ENCODE measurements around the gene ZNF48.

DNA sequence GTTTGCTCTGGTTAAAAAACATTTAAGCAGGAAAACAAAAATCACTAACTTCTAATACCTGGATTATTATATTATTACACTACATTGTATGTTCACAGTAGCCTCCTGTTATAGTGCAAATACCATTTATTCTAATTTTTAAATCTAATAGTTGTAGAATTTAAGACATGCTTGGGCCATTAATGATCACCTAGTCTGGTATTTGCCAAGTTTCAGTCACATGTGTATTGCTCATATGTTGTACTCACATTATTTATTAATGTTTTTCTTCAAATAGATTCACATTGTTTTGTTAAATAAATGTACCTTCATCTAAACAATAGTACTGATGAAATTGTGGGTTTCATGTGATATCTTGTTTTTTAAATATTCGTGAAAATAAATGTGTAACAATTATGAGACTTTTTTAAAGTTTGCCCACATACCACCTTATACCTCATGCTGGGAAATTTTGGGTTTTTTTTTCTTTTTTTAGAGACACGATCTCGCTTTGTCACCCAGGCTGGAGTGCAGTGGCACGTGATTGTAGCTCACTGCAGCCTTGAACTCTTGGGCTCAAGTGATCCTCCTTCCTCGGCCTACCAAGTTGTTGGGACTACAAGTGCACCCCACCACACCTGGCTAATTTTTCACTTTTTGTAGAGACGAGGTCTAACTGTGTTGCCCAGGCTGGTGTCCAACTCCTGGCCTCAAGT, 18.0 kb downstream of the ZNF48 start:
- TF ChIP-seq, protein P1, sequence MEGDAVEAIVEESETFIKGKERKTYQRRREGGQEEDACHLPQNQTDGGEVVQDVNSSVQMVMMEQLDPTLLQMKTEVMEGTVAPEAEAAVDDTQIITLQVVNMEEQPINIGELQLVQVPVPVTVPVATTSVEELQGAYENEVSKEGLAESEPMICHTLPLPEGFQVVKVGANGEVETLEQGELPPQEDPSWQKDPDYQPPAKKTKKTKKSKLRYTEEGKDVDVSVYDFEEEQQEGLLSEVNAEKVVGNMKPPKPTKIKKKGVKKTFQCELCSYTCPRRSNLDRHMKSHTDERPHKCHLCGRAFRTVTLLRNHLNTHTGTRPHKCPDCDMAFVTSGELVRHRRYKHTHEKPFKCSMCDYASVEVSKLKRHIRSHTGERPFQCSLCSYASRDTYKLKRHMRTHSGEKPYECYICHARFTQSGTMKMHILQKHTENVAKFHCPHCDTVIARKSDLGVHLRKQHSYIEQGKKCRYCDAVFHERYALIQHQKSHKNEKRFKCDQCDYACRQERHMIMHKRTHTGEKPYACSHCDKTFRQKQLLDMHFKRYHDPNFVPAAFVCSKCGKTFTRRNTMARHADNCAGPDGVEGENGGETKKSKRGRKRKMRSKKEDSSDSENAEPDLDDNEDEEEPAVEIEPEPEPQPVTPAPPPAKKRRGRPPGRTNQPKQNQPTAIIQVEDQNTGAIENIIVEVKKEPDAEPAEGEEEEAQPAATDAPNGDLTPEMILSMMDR (IDR thresholded peaks at IDR 0.05; ENCODE audit: low read length) = no peak
- TF ChIP-seq EZH2phosphoT487 (IDR thresholded peaks at IDR 0.05; ENCODE audit: low read length) (no peak), EZH2 (optimal IDR thresholded peaks at IDR 0.05; ENCODE audit: low read depth, low read length) (no peak)
